Measurements from ENCODE around the gene CDC42EP5. TPM values are rescaled to one million over a fixed set of nuclear protein-coding genes. Genes with fewer than 3 reads are reported as not detected.

Gene CDC42EP5
- total RNA-seq, 1 donor from 2014 or later, result 153 TPM

DNA sequence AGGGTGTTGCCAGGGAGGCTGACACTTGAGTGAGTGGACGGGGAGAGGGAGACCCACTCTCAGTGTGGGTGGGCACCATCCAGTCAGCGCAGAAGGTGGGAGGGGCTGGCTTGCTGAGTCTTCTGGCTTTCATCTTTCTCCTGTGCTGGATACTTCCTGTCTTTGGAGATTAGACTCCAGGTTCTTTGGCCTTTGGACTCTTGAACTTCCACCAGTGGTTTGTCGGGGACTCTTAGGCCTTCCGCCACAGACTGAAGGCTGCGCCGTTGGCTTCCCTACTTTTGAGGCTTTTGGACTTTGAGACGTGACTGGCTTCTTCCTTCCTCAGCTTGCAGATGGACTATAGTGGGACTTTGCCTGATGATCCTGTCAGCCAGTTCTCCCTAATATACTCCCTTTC, 28.4 kb downstream of the CDC42EP5 start:
- Histone ChIP-seq H3K36me3 (peaks cover 0 to 21% of the 10 kb centered on the region in 2 donors), H3K4me1 (peaks cover 0 to 9% of the 10 kb centered on the region in 2 donors), H3K27me3 (no peaks in the 10 kb centered on the region), H3K4me3 (no peak overlapping the region), H3K9me3 (no peaks in the 10 kb centered on the region), H3K27ac (no peak overlapping the region)
- intact Hi-C loops (cut with DNase I), result loop anchor here (5.0 to 10.0 kb wide), 3 partner anchors 577 to 1870 kb away; partner anchors contain the start of genes MYADM and ZSCAN5A
- DNase-seq (ENCODE audit: low spot score in 2 of 2), result no peak
- TF ChIP-seq, protein P1, sequence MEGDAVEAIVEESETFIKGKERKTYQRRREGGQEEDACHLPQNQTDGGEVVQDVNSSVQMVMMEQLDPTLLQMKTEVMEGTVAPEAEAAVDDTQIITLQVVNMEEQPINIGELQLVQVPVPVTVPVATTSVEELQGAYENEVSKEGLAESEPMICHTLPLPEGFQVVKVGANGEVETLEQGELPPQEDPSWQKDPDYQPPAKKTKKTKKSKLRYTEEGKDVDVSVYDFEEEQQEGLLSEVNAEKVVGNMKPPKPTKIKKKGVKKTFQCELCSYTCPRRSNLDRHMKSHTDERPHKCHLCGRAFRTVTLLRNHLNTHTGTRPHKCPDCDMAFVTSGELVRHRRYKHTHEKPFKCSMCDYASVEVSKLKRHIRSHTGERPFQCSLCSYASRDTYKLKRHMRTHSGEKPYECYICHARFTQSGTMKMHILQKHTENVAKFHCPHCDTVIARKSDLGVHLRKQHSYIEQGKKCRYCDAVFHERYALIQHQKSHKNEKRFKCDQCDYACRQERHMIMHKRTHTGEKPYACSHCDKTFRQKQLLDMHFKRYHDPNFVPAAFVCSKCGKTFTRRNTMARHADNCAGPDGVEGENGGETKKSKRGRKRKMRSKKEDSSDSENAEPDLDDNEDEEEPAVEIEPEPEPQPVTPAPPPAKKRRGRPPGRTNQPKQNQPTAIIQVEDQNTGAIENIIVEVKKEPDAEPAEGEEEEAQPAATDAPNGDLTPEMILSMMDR (IDR thresholded peaks at IDR 0.05), result no peak

DNA sequence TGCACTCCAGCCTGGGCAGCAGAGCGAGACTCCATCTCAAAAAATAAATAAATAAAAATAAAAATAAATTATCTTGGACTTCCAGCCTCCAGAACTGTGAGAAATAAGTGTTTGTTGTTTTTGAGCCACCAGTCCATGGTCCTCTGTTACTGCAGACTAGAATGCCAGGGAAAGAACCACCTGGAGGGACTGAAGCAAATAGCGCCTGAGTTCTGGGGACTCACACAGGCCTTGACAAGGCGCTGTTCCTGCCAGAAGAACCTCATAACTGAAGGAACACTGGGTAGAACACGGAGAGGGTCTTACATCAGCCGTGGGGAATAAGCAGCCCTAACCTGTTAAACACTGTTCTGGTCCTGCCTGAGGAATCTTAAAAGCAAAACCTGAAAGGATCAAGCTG, 32.5 kb downstream of the CDC42EP5 start:
- Histone ChIP-seq H3K9me3 (no peaks in the 10 kb centered on the region), H3K27me3 (no peaks in the 10 kb centered on the region), H3K4me3 (no peak overlapping the region), H3K36me3 (peaks cover 0 to 17% of the 10 kb centered on the region in 2 donors), H3K27ac (no peak overlapping the region), H3K4me1 (no peaks in the 10 kb centered on the region)
- TF ChIP-seq, protein P1 (IDR thresholded peaks at IDR 0.05), result no peak
- no peak for DNase-seq (ENCODE audit: low spot score in 2 of 2)
- intact Hi-C loops (cut with DNase I), result loop anchor here (10.0 kb wide), 1 partner anchor 1874 kb away; the partner anchor contains the start of gene ZSCAN5A

GRCh38 chr19:54439174-54439851, 33.8 kb downstream of the CDC42EP5 start:
- intact Hi-C loops (cut with DNase I), result no loop called here
- Histone ChIP-seq H3K4me1 (no peaks in the 10 kb centered on the region), H3K27me3 (no peaks in the 10 kb centered on the region), H3K27ac (no peak overlapping the region), H3K9me3 (no peaks in the 10 kb centered on the region), H3K36me3 (peaks cover 0 to 8% of the 10 kb centered on the region in 2 donors), H3K4me3 (no peak overlapping the region)
- TF ChIP-seq, protein P1 (IDR thresholded peaks at IDR 0.05), result peak in 2 of 3 experiments; percentile 12 to 18
- no peak for DNase-seq (ENCODE audit: low spot score in 2 of 2)

GRCh38 chr19:54436628-54437252, 36.4 kb downstream of the CDC42EP5 start:
- no peak for DNase-seq (ENCODE audit: low spot score in 2 of 2)
- intact Hi-C loops (cut with DNase I), result no loop called here
- H3K4me3 ChIP-seq, result no peak overlapping the region
- no peak overlapping the region for H3K27ac ChIP-seq
- no peaks in the 10 kb centered on the region for H3K27me3 ChIP-seq
- no peaks in the 10 kb centered on the region for H3K9me3 ChIP-seq
- H3K4me1 ChIP-seq, result no peaks in the 10 kb centered on the region
- no peaks in the 10 kb centered on the region for H3K36me3 ChIP-seq
- TF ChIP-seq, protein P1 (IDR thresholded peaks at IDR 0.05), result no peak

DNA sequence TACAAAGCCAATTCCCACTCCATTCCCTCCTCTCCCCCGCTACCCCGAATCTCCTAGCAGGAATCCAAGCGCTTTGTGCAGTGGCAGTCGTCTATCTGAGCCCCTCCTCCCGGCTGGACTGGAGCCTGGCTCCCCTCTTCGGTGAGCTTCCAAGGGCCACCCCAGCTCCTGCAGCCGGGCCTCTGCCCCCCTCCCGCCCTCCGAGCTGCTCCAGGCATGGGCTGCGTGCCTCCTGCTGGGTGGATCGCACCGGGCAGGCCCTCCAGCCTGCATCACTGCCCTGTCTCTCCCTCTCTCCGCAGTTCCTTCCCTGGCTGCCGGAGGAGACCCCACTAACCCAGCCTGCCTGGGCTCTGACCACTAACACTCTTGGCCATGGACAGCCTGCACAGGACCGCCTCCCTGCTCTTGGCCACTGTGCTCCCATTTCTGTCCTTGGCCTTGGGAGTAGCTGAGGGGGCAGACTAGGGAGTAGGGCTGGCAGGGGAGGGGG, 37.0 kb downstream of the CDC42EP5 start:
- intact Hi-C loops (cut with DNase I), result no loop called here
- TF ChIP-seq, protein P1 (IDR thresholded peaks at IDR 0.05), result no peak
- no peak for DNase-seq (ENCODE audit: low spot score in 2 of 2)
- H3K9me3 ChIP-seq, result no peaks in the 10 kb centered on the region
- no peaks in the 10 kb centered on the region for H3K4me1 ChIP-seq
- no peaks in the 10 kb centered on the region for H3K36me3 ChIP-seq
- no peak overlapping the region for H3K4me3 ChIP-seq
- no peak overlapping the region for H3K27ac ChIP-seq
- H3K27me3 ChIP-seq, result no peaks in the 10 kb centered on the region

All from ascending aorta (tissue), 2 donors.